HG03558 (cell line): ENCODE results near the gene SDR42E1.

Experiments
- ATAC-seq: cut with Tn5 transposase; IDR thresholded peaks from one replicate; pipeline ENCODE4 v1.9.1; 2021; ENCODE audit warnings: moderate number of reproducible peaks; ENCODE audit not compliant: unreplicated experiment; ENCODE audit errors: extremely low read depth

The SDR42E1 gene, protein sequence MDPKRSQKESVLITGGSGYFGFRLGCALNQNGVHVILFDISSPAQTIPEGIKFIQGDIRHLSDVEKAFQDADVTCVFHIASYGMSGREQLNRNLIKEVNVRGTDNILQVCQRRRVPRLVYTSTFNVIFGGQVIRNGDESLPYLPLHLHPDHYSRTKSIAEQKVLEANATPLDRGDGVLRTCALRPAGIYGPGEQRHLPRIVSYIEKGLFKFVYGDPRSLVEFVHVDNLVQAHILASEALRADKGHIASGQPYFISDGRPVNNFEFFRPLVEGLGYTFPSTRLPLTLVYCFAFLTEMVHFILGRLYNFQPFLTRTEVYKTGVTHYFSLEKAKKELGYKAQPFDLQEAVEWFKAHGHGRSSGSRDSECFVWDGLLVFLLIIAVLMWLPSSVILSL

DNA sequence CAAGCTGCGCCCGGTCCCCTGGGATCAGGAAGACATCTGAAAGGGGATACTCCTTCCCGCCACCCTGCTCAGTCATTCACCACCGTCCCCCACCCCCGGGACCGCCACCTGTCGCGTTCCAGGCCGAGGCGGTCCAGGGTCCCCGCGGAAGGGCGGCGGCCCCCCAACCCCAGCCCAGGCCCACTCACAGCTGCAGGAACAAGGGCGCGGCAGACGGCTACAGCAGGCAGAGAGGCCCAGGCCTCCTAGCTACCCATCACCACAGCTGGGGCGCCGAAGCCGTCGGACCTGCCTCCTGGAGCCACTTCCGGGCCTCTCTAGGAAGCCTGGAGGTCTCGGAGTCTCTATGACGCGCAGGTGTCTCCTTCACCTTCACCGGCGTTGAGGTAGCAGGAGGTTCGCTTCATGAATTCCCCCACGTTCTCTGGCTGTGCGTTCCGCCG, at the start of gene SDR42E1:
TSS of gene SDR42E1 (minus strand) at position 272 of the 443 bp plus-strand sequence. CDS start 10,612 bp downstream, outside the sequence.
- ATAC-seq: no peak

DNA sequence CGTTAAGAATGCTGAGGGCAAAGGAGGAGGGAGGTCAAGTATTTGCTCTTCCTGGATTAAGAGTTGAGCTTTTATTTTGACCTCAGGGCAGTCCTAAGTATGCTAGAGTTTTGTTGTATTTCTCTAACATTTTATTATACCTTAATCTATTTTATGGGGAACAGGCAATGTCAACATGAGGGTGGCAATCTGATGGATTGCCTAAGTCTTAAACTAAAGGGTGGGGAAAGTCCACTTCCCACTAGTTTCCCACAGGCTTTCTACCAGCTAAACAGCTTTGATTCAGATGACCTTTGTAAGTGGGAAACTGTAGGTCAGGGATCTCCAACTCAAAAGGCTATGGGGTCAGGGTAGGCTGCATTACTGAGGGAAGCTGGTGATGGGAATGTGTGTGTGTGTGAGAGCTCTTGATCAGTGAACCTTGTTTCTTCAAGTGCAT, 48.7 kb upstream of the SDR42E1 start:
- no peak for ATAC-seq

DNA sequence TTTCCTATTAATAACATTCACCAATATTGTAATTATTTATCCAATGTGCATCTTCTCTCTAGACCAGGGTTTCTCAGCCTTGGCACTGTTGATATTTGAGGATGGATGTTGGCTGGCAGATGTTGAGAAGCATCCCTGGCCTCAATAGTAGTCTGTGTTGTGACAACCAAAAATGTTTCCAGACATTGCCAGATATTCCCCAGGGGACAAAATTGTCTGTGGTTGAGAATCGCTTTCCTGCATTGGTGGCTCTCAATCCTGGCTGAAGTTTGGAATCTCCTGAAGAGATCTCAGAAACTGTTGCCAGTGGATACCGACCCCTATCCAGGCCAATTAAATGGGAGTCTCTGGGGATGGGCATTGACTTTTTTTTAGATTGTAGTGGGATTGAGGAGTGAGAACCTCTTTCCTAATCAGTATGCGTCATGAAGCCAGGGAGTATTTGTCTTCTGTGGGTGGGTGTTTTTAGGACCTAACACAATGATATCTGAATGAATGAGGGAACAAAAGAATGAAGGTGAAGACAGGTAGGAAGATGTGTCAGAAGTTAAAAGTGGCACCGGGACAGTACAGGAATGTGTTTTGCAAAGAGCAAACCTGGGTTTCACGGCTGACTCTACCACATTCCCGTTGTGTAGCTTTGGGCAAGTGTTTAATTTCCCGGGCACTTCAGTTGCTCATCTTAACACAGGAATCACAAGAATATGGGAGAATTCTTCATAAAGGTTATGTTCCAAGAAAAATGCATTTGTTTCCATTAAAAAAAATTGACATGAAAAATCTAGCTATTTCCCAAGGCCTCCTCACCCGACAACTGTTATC, 48.1 kb upstream of the SDR42E1 start:
- ATAC-seq: no peak

DNA sequence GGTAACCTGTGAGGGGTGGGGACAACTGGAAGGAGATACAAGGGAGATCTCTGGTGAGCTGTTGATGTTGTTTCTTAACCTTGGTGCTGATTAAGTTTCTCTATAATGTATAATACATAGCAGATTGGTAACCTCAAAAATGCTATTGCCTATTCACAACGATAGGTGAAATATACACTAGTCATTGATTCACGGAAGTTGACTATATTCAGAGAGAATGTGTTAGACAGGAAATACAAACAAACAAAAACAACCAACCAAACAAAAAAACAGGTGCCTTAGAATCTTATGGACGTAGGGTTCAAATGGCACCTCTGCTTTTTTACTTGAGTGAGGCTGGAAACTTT, 45.3 kb upstream of the SDR42E1 start:
- ATAC-seq: no peak

DNA sequence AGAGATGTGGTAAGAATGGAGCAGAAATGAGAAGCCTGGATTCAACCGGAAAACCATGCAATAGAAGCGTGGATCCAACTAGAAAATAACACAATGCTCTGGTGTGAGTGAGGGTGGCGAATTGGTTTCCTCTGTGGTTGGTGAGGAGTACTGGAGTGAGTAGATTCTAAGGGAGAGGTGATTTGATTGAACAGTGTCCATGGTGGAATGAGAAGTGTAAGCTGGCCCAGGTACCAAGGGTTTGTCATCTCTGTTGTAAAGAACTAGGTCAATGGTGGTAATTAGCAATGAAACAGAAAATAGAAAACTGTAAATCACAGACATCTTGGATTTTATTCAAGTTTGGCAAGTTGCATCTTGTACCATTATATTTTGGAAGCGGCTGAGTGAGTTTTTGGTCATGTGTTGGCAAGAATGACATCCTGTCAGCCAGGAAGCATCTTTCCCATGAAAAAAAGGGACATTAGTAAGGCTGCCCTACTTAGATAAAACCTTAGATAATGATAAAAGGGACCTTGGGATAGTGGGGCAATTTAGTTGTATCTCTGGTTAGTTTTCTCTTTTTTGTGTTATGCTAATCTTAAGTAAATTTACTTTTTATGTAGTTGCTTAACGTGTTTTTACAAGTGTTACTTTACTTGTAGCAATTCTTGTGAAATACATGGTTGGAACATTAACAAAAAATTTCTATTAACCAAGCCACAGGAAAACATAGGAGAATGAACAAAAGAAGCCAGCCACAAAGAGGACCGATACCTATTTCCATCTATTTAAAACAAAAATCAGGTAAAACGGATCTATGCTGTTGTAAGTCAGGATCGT, 44.7 kb upstream of the SDR42E1 start:
- no peak for ATAC-seq

DNA sequence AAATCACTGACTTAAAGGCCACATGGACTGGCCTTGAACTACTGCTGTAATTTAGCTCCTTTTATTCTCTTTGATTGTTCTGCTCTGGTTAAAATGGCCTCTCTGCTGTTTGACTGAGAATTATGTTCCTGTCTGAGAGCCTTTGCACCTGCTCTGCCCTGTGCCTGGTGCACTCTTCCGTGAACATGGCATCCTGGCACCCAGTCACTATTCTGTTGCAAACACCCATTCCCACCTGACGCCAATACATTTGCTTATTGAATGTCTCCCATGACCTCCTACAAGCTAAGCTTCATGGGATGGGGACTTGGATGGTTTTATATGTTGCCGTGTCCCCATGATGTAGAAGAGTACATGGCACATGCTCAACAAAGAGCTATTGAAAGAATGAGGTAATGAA, 43.8 kb upstream of the SDR42E1 start:
- ATAC-seq: no peak

DNA sequence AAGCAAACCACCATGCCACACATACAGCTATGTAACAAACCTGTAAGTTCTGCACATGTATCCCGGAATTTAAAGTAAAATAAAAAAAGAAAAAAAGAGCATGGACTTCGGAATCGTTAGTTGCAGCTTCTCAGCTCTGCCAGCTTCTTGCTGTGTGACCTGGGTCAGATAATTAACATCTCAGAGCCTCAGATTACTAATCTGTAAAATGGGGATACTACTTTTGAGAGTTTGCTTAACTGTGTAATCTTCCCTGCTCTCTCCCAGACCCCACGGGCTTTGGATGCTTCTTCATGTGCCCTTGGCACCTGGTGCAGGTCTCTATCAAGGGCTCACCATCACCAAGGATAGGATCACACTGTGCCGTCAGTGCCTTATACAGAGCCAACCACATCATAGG, 40.4 kb upstream of the SDR42E1 start:
- ATAC-seq: no peak

DNA sequence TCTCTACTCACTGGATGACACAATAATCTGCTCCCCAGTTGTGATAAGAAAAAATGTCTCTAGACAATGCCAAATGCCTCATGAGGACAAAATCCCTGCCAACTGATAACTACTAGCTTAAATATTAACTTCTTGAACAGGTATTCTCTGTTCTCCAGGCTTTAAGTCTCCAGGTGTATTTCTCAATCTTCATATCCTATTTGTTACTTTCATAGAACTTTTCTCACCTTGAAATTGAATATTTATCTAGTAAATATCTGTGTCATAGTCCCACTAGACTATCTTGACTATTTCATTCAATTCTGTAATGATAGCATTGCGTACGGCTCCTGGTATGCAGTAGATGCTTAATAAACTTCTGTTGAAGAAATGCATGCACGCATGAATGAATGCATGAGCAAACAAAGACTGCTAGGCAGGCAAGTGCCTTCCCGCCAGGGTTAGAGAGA, 39.7 kb upstream of the SDR42E1 start:
- no peak for ATAC-seq

DNA sequence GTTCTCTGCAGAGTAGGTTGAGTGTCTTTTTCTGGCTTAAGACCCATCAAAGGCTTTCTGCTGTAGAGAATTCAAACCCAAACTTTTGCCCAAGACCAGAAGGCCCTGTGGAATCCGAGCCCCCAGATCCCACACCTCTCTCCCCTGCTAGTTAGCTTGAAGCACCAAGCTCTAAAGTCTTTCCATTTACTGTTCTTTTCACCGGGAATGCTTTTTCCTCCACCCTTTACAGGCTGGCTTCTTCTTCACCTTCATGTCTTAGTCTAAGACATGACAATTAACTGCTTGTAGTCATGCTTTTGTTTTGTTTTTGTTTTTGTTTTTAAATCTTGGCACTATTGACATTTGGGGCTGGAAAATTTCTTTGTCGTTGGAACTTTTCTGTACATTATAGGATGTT, 39.2 kb upstream of the SDR42E1 start:
- ATAC-seq: no peak

DNA sequence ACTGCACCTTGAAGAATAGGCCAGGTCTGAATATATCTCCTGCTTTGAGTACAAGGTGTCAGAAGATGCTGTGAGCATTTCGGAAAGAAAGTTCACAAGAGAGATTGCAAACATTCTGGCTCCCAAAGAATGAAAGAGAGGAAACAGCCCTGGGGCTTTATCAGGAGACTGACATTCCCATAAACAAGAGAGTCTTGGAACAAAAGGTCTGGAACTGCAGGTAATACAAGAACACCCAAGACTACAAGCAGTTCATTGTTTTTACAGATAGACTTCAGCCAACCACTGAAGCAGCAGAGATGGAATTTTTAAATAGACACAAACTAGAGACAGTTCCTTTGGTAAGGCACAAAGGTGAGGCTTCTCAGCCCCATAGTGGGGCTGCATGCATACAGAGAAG, 38.2 kb upstream of the SDR42E1 start:
- ATAC-seq: no peak

DNA sequence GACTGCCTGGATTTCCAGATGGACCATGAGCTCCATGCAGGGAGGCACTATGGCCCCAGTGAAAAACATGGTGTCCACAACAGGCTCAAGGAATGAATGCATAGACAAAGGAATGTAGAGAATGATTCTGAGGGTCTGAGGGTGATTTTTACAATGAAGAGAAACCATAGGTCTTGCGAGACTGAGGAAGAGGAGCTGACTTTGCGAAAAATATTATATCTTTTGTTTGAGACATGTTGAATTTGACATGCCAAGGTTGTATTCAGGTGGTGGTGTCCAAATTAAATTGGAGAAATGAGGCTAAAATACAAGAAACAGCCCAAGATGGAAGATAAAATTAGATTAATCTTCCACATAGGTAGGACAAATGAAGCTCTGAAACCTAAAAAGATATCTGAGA, 36.5 kb upstream of the SDR42E1 start:
- ATAC-seq: no peak

DNA sequence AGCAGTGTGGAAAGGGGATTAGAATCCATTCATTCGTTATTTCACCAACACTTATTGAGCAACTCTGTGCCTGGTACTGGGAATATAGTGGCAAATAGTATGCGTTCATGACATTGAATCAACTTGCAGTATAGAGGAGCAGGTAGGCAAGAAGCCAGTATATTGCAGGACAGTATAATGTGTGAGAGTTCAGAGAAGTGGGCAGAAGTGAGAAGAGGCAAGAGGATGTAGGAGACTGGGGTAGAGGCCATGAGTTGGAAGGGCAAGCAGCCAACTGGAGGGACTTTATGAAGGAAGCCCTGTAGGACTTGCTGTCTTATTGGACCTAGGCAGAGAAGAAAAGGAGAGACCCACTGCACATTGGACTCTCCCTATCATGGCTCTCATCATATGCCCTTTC, 36.1 kb upstream of the SDR42E1 start:
- ATAC-seq: no peak

DNA sequence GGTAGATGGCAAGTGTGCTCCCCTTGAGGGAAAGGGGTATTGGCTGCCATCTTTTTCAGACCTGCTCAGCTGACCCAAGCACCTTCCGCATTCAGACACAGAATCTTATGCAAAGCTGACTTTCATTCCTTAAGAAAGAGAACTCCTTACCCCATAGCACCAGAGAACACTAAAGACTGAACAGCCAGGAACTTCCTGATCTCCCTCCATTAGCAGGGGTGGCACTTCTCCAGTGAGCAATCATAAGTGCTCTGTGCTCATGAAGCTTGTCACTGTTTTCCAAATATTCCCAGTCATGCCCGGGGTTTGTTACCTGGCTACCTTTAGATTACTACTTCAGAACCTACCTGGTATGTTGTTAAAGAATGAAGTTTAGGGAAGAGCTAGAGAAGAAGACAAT, 35.7 kb upstream of the SDR42E1 start:
- ATAC-seq: no peak

DNA sequence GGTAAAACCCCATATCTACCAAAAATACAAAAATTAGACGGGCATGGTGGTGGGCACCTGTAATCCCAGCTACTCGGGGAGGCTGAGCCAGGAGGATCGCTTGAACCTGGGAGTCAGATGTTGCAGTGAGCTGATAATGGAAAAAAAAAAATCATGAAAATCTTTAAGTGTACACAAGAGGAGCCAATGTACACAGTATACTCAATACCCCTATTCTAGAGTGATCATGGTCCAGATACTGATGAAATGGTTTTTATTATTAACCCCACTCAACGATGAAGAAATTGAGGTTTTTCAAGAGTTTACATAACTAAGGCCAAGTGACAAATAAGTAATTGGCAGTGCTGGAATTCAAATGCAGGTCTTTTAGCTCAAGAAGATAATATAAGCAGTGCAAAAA, 35.3 kb upstream of the SDR42E1 start:
- ATAC-seq: no peak

DNA sequence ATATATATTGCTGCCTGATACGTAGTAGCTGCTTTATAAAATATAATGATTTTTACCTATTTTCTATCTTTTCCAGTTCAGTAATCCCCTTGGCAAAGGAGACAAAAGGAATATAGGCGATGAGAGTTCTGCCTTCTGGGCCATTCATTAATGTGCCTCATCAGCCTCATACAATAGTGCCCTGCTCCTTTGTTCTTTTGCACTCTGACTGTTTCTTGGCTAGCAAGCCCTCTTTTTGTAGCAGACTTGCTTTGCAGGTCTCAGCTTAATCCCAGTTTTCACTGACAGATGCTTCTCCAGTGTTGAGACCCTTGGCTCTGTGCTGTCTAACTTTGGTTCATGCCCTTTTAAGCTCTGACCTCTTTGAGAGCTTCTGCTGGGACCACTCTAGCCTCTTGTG, 34.2 kb upstream of the SDR42E1 start:
- no peak for ATAC-seq

DNA sequence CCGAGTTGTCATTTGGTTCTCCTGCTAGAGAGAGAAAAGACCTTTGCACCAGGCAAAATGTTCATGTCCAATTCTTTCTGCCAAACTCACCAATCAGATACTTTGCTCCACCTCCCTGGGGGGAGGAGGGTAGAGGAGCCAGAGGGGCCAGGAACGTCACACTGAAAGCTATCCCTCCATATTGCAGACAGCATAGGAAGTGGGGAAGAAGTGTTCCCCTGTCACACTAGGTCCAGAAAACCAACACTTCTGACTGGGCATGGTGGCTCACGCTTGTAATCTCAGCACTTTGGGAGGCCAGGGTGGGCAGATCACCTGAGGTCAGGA, 33.3 kb upstream of the SDR42E1 start:
- ATAC-seq: no peak

DNA sequence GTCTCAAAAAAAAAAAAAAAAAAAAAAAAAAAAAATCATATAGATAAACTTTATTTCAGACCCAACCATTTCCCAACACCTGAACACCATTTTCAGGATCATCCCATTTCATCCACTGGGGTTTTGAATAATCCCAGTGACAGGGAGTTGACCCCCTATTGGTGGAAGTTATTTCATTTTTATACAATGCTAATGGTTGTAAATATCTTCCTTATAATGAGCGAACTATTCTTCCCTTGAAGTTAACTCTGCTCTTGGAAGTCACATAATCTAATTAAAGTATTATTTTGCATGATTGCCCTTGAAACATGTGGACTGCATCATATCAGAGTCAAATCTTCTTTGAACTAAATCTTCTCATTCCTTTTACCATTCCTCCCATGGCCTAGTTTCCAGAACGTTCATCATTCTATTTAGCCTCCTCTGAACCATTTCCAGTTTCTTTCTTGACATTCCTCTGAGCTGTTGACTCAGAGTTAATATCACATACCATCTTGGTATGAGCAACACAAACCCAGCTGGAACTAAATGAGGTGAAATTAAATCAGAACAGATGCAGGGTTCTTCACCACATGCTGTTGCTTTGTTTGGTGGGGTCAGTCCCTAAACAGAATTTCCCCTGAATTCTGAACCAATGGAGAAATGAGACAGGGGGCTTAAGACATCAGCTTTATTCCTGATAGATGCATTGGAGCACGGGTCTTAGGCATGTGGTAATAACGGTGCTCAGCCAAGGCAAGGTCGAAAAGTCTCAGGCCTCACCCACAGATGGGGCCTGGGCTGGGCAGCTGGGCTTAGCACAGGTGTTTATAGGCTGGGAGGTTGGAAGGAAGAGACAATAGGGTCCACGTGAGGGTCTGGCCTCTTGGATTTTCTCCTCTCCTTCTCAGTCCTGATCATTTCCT, 32.7 kb upstream of the SDR42E1 start:
- ATAC-seq: no peak

DNA sequence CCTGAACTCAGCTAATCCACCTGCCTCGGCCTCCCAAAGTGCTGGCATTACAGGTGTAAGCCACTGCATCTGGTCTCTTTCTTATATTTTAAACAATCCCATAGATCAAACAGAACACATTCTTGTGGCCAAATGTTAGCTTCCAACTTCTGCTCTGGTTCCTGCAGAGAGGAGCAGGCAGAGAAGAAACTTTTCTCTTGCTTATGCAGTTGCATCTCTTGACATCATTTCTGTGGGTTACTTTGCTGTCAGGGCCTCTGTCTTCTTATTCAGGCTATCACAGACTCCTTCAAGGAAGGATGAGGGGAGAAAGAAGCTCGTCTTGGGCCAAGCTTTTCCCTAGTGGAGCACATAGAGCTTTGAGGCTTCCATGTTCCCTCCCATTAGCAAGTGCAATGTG, 31.6 kb upstream of the SDR42E1 start:
- no peak for ATAC-seq

DNA sequence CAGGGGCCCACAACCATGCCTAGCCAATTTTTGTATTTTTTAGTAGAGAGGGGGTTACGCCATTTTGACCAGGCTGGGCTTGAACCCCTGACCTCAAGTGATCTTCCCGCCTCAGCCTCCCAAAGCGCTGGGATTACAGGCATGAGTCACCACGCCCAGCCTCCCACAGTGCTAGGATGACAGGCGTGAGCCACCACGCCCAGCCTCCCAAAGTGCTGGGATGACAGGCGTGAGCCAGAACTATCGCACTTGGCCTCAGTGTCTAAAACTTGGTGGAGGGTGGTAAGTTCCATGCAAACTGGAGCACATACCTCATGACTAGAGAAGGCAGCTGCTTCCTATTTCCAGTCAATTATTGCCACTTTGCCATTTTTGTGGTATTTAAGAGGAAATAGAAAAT, 30.9 kb upstream of the SDR42E1 start:
- ATAC-seq: no peak

DNA sequence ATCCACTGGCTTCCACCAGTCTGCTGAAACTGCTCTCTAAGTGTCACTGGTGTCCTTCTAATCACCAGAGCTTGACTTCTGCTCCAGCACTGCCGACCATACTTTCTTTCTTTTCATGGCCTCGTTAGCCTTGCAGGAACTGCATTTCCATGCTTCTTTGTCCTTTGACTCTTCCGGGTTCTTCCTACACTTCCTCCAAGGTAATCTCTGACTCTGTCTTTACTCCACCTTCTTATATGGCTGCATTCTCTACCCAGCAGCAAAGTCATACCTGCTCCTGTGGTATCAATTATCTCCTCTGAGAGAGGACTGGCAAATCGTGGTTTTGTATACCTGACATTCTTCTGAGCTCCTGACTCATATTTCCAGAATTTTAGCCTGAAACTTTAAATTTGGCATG, 30.3 kb upstream of the SDR42E1 start:
- ATAC-seq: no peak
